Caco-2 (cell line): ENCODE data around the gene ANKMY1. TPM values are rescaled to one million over a fixed set of nuclear protein-coding genes. Genes with fewer than 3 reads are reported as not detected.
A peak's percentile ranks its signal among the peaks of the same experiment; 100 is the strongest.

Source experiments
- BruUV-seq: library from RNA; stranded (reverse); fragments of 400-500 nt; replicated peaks from 2 replicates; lab custom pipeline; 2021; lab: Mats Ljungman, UMichigan
- CTCF ChIA-PET: fragments of 300-600 bp; sonication (Branson Sonifier 250); formaldehyde crosslinking; loops from one replicate; lab custom pipeline; 2022; ENCODE audit warnings: antibody characterized with exemption; lab: Charles Lee
- POLR2A ChIA-PET: fragments of 300-600 bp; sonication (Branson Sonifier 250); formaldehyde crosslinking; loops from one replicate; lab custom pipeline; 2022; ENCODE audit warnings: antibody characterized with exemption; lab: Charles Lee
- DNase-seq, 2 experiments: peaks; one replicate each; pipeline versions ENCODE4 v3.0.0 to v3.0.0-alpha.2; 2020 to 2022
- H3K27me3 ChIP-seq: replicated peaks from 2 replicates; pipeline ENCODE4 v1.6.0; 2011; ENCODE audit warnings: low read length; ENCODE audit not compliant: control insufficient read depth, insufficient read depth
- H3K36me3 ChIP-seq: 2 replicates; pipeline ENCODE4 v1.5.1; 2011; ENCODE audit warnings: low read length; ENCODE audit not compliant: control insufficient read depth, insufficient read depth
- H3K4me1 ChIP-seq: fragments of 250-450 bp; sonication (Bioruptor Pico); 2 replicates; pipeline ENCODE4 v1.5.1; 2020; ENCODE audit warnings: mild to moderate bottlenecking
- H3K4me3 ChIP-seq: 2 replicates; pipeline ENCODE4 v1.5.1; 2011; ENCODE audit warnings: low read depth, mild to moderate bottlenecking, control low read depth, low read length
- H3K9me3 ChIP-seq: fragments of 250-450 bp; sonication (Bioruptor Pico); 2 replicates; pipeline ENCODE4 v1.5.1; 2020; ENCODE audit warnings: mild to moderate bottlenecking, moderate library complexity
- H3K27ac Mint-ChIP-seq: one replicate; pipeline ENCODE4 v1.8.0; 2022; ENCODE audit warnings: mixed read lengths; ENCODE audit not compliant: unreplicated experiment
- H3K27me3 Mint-ChIP-seq: one replicate; pipeline ENCODE4 v1.8.0; 2022; ENCODE audit warnings: mixed read lengths; ENCODE audit not compliant: insufficient read depth, unreplicated experiment
- H3K36me3 Mint-ChIP-seq: one replicate; pipeline ENCODE4 v1.8.0; 2022; ENCODE audit warnings: mild to moderate bottlenecking, mixed read lengths; ENCODE audit not compliant: insufficient read depth, unreplicated experiment
- H3K4me1 Mint-ChIP-seq: one replicate; pipeline ENCODE4 v1.8.0; 2022; ENCODE audit warnings: low read depth, mixed read lengths; ENCODE audit not compliant: unreplicated experiment
- H3K4me3 Mint-ChIP-seq: one replicate; pipeline ENCODE4 v1.8.0; 2022; ENCODE audit warnings: mild to moderate bottlenecking, moderate library complexity, mixed read lengths; ENCODE audit not compliant: unreplicated experiment
- H3K9me3 Mint-ChIP-seq: one replicate; pipeline ENCODE4 v1.8.0; 2022; ENCODE audit warnings: mixed read lengths; ENCODE audit not compliant: unreplicated experiment
- CTCF ChIP-seq, 2 experiments: fragments of 200-600 bp in 1 of 2; IDR thresholded peaks; 1 replicate in 1 of 2; 2 replicates in 1 of 2; pipeline versions ENCODE4 v1.5.1 to v1.8.0; 2011 to 2022; ENCODE audit warnings: antibody characterized with exemption in 1 of 2, control low read depth in 1 of 2, inconsistent platforms in 1 of 2, low read depth in 1 of 2, low read length in 1 of 2, mild to moderate bottlenecking in 1 of 2, moderate library complexity in 1 of 2; ENCODE audit not compliant: insufficient read depth in 1 of 2, severe bottlenecking in 1 of 2, unreplicated experiment in 1 of 2
- intact Hi-C: fragments of 100-400 bp; cut with micrococcal nuclease; formaldehyde crosslinking; loops from one replicate; pipeline ENCODE4 v1.10.0; 2022; ENCODE audit not compliant: unreplicated experiment
- total RNA-seq: library from RNA; stranded (reverse); gene quantifications from 2 replicates; pipeline ENCODE4 v1.2.3, GENCODE V29; 2022

Gene ANKMY1
- total RNA-seq, 1 experiment from 2014 or later = 12.2 TPM

GRCh38 chr2:240517342-240517741 lies 40.4 kb downstream of the ANKMY1 start:
- BruUV-seq = no TSS peak
- DNase-seq = no peak
- intact Hi-C loops = no loop called here
- Histone ChIP-seq H3K36me3 (no peaks in the 10 kb centered on the region), H3K9me3 (no peaks in the 10 kb centered on the region), H3K27me3 (no peaks in the 10 kb centered on the region), H3K4me1 (no peaks in the 10 kb centered on the region), H3K4me3 (no peak overlapping the region)
- H3K4me1 Mint-ChIP-seq = no peaks in the 10 kb centered on the region
- CTCF ChIA-PET = no interaction called here
- peaks cover 1% of the 10 kb centered on the region for H3K36me3 Mint-ChIP-seq
- POLR2A ChIA-PET = no interaction called here
- no peaks in the 10 kb centered on the region for H3K27me3 Mint-ChIP-seq
- TF ChIP-seq CTCF (IDR thresholded peaks at IDR 0.05; ENCODE audit: insufficient read depth in 1 of 2, low read depth in 1 of 2, low read length in 1 of 2, severe bottlenecking in 1 of 2, unreplicated experiment in 1 of 2) = no peak
- no peak overlapping the region for H3K4me3 Mint-ChIP-seq
- no peaks in the 10 kb centered on the region for H3K9me3 Mint-ChIP-seq
- H3K27ac Mint-ChIP-seq = no peak overlapping the region

GRCh38 chr2:240514631-240515030 lies 43.2 kb downstream of the ANKMY1 start:
- POLR2A ChIA-PET = no interaction called here
- H3K27me3 ChIP-seq = no peaks in the 10 kb centered on the region
- no peaks in the 10 kb centered on the region for H3K36me3 Mint-ChIP-seq

GRCh38 chr2:240513549-240514287 lies 44.1 kb downstream of the ANKMY1 start:
- Mint-ChIP-seq H3K36me3 (no peaks in the 10 kb centered on the region), H3K27me3 (no peaks in the 10 kb centered on the region), H3K4me1 (no peaks in the 10 kb centered on the region), H3K4me3 (no peak overlapping the region), H3K27ac (no peak overlapping the region), H3K9me3 (no peaks in the 10 kb centered on the region)
- intact Hi-C loops = no loop called here
- H3K9me3 ChIP-seq = no peaks in the 10 kb centered on the region
- no peak overlapping the region for H3K4me3 ChIP-seq
- TF ChIP-seq CTCF (IDR thresholded peaks at IDR 0.05; ENCODE audit: insufficient read depth in 1 of 2, low read depth in 1 of 2, low read length in 1 of 2, severe bottlenecking in 1 of 2, unreplicated experiment in 1 of 2) = peak; percentile 26 to 68
- H3K27me3 ChIP-seq = no peaks in the 10 kb centered on the region
- ChIA-PET CTCF (interaction anchor here (0.6 to 0.9 kb wide), 3 partner anchors 47 to 73 kb away, joined by 3 to 8 read pairs (median 4); partner anchors contain the start of gene CAPN10), POLR2A (no interaction called here)
- DNase-seq = peak; percentile 47 to 53
- no peaks in the 10 kb centered on the region for H3K4me1 ChIP-seq
- BruUV-seq = no TSS peak
- H3K36me3 ChIP-seq = no peaks in the 10 kb centered on the region

More at GRCh38 chr2:240514631-240515030, 43.2 kb downstream of the ANKMY1 start:
- Mint-ChIP-seq H3K4me3 (no peak overlapping the region), H3K9me3 (no peaks in the 10 kb centered on the region), H3K27ac (no peak overlapping the region), H3K27me3 (no peaks in the 10 kb centered on the region), H3K4me1 (no peaks in the 10 kb centered on the region)
- H3K4me1 ChIP-seq = no peaks in the 10 kb centered on the region
- CTCF ChIA-PET = interaction anchor here (0.7 to 0.9 kb wide), 2 partner anchors 46 to 52 kb away, joined by 3 to 8 read pairs; no protein-coding TSS in a partner anchor
- no peak for TF ChIP-seq CTCF (IDR thresholded peaks at IDR 0.05; ENCODE audit: insufficient read depth in 1 of 2, low read depth in 1 of 2, low read length in 1 of 2, severe bottlenecking in 1 of 2, unreplicated experiment in 1 of 2)
- no TSS peak for BruUV-seq
- no peaks in the 10 kb centered on the region for H3K9me3 ChIP-seq
- intact Hi-C loops = no loop called here
- no peak overlapping the region for H3K4me3 ChIP-seq
- DNase-seq = peak in 1 of 2 experiments; percentile 5
- no peaks in the 10 kb centered on the region for H3K36me3 ChIP-seq
